OCI-LY1 (cell line): ENCODE measurements around the gene ATP11A.

Experiments
- EZH2 ChIP-seq: fragments of 200-600 bp; sonication (generic), shearing (Covaris generic); IDR thresholded peaks from 2 replicates; pipeline ENCODE4 v1.8.0; 2017; ENCODE audit warnings: borderline replicate concordance, mixed run types, mild to moderate bottlenecking, antibody characterized with exemption, low read length, moderate library complexity, mixed read lengths
- TF ChIP-seq, protein P1 (sequence below): fragments of 200-600 bp; sonication (generic), shearing (Covaris generic); IDR thresholded peaks from 2 replicates; pipeline ENCODE4 v1.5.1; 2017; ENCODE audit warnings: mild to moderate bottlenecking, antibody characterized with exemption, low read length, moderate library complexity, mixed read lengths

DNA sequence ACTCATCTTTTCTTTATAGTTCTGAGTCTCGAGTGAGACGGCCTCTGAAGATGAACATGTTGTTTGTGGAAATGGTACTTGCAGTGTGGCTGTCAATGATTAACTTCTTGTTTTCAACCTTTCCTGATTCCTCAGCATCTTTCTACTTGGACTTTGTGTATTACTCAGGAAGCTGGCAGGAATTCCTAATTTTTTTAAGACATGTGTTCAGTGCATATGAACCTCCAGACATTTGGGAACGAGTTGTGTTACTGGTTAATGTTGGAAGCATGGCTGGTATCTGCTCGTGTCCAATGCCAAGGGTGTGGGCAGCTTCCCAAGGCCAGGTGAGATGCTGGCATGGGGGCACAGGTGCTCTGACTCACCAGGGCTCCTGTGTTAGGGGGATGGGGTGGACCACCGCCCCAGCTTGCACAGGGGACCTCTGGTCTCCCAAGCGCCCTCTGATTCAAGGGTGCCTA is 218.1 kb downstream of the ATP11A start:
- TF ChIP-seq, protein P1, sequence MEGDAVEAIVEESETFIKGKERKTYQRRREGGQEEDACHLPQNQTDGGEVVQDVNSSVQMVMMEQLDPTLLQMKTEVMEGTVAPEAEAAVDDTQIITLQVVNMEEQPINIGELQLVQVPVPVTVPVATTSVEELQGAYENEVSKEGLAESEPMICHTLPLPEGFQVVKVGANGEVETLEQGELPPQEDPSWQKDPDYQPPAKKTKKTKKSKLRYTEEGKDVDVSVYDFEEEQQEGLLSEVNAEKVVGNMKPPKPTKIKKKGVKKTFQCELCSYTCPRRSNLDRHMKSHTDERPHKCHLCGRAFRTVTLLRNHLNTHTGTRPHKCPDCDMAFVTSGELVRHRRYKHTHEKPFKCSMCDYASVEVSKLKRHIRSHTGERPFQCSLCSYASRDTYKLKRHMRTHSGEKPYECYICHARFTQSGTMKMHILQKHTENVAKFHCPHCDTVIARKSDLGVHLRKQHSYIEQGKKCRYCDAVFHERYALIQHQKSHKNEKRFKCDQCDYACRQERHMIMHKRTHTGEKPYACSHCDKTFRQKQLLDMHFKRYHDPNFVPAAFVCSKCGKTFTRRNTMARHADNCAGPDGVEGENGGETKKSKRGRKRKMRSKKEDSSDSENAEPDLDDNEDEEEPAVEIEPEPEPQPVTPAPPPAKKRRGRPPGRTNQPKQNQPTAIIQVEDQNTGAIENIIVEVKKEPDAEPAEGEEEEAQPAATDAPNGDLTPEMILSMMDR = no peak
- no peak for TF ChIP-seq EZH2
